KMS-11 (cell line): ENCODE results near the gene UBE2R2.

Experiments used
- H2AFZ ChIP-seq: fragments of 200-600 bp; sonication (generic); 2 replicates; pipeline ENCODE4 v1.6.1; 2016; ENCODE audit warnings: antibody characterized with exemption, mixed run types, low read depth
- H3K27ac ChIP-seq: fragments of 200-600 bp; sonication (generic); 2 replicates; pipeline ENCODE4 v1.6.1; 2016; ENCODE audit warnings: mild to moderate bottlenecking, mixed run types
- H3K27me3 ChIP-seq: fragments of 200-600 bp; sonication (generic); 2 replicates; pipeline ENCODE4 v1.6.1; 2017; ENCODE audit warnings: mild to moderate bottlenecking, low read depth, mixed run types, moderate library complexity; ENCODE audit not compliant: insufficient read depth
- H3K36me3 ChIP-seq: fragments of 200-600 bp; sonication (generic); 2 replicates; pipeline ENCODE4 v1.6.1; 2017; ENCODE audit warnings: mild to moderate bottlenecking, mixed run types; ENCODE audit not compliant: insufficient read depth
- H3K4me1 ChIP-seq: fragments of 200-600 bp; sonication (generic); 2 replicates; pipeline ENCODE4 v1.6.1; 2016; ENCODE audit warnings: mild to moderate bottlenecking, low read depth, mixed run types; ENCODE audit not compliant: poor library complexity, severe bottlenecking
- H3K4me2 ChIP-seq: fragments of 200-600 bp; sonication (generic); 2 replicates; pipeline ENCODE4 v1.7.0; 2016; ENCODE audit warnings: mild to moderate bottlenecking, mixed run types
- H3K4me3 ChIP-seq: fragments of 200-600 bp; sonication (generic); IDR thresholded peaks from 2 replicates; pipeline ENCODE4 v1.6.1; 2017; ENCODE audit warnings: low read depth, low read length, mixed read lengths; ENCODE audit not compliant: insufficient read depth
- H3K79me2 ChIP-seq: fragments of 200-600 bp; sonication (generic); 2 replicates; pipeline ENCODE4 v1.6.1; 2016; ENCODE audit warnings: low read depth, mixed run types; ENCODE audit not compliant: insufficient read depth
- H3K9ac ChIP-seq: fragments of 200-600 bp; sonication (generic); 2 replicates; pipeline ENCODE4 v1.6.1; 2016; ENCODE audit warnings: mild to moderate bottlenecking, mixed run types
- H4K20me1 ChIP-seq: fragments of 200-600 bp; sonication (generic); 2 replicates; pipeline ENCODE4 v1.6.1; 2016; ENCODE audit warnings: mild to moderate bottlenecking, mixed run types; ENCODE audit not compliant: insufficient read depth
- CTCF ChIP-seq: fragments of 200-600 bp; sonication (generic); conservative IDR thresholded peaks from 2 replicates; pipeline ENCODE4 v1.6.1; 2017; ENCODE audit warnings: low read depth, mild to moderate bottlenecking, antibody characterized with exemption, low read length, moderate library complexity, mixed read lengths

The UBE2R2 gene

GRCh38 chr9:33923998-33924701, 107.2 kb downstream of the UBE2R2 start:
- no peaks in the 10 kb centered on the region for H3K79me2 ChIP-seq
- H3K27ac ChIP-seq: no peak overlapping the region
- no peaks in the 10 kb centered on the region for H3K27me3 ChIP-seq
- no peak overlapping the region for H3K4me3 ChIP-seq
- H2AFZ ChIP-seq: no peak overlapping the region
- H3K36me3 ChIP-seq: peaks cover 13% of the 10 kb centered on the region; the same call in 1 of the 2 replicates
- no peaks in the 10 kb centered on the region for H4K20me1 ChIP-seq
- no peak for TF ChIP-seq CTCF
- H3K4me2 ChIP-seq: no peak overlapping the region
- no peak overlapping the region for H3K9ac ChIP-seq
- H3K4me1 ChIP-seq: no peaks in the 10 kb centered on the region

GRCh38 chr9:33924978-33925797, 108.2 kb downstream of the UBE2R2 start:
- peaks cover 13% of the 10 kb centered on the region; the same call in 1 of the 2 replicates for H3K36me3 ChIP-seq
- H3K4me1 ChIP-seq: no peaks in the 10 kb centered on the region
- H3K4me3 ChIP-seq: no peak overlapping the region
- no peaks in the 10 kb centered on the region for H4K20me1 ChIP-seq
- H3K4me2 ChIP-seq: no peak overlapping the region
- no peak overlapping the region for H3K27ac ChIP-seq
- H2AFZ ChIP-seq: no peak overlapping the region
- peak; percentile 37; the same call in 1 of the 2 replicates for TF ChIP-seq CTCF
- no peaks in the 10 kb centered on the region for H3K27me3 ChIP-seq
- no peak overlapping the region for H3K9ac ChIP-seq
- H3K79me2 ChIP-seq: no peaks in the 10 kb centered on the region

- no peaks in the 10 kb centered on the region for H3K4me1 ChIP-seq
- no peak overlapping the region for H3K4me2 ChIP-seq
- H4K20me1 ChIP-seq: no peaks in the 10 kb centered on the region
- no peaks in the 10 kb centered on the region for H3K27me3 ChIP-seq
- no peak overlapping the region for H3K27ac ChIP-seq
- no peak overlapping the region for H3K4me3 ChIP-seq
- H3K79me2 ChIP-seq: no peaks in the 10 kb centered on the region
- no peak overlapping the region for H3K9ac ChIP-seq
- no peak overlapping the region for H2AFZ ChIP-seq
- peaks cover 7% of the 10 kb centered on the region; the same call in 1 of the 2 replicates for H3K36me3 ChIP-seq
- TF ChIP-seq CTCF: no peak
Observed at GRCh38 chr9:33926746-33927485, 110.0 kb downstream of the UBE2R2 start.

- H3K4me2 ChIP-seq: no peak overlapping the region
- no peak overlapping the region for H3K27ac ChIP-seq
- no peak for TF ChIP-seq CTCF
- no peaks in the 10 kb centered on the region; the same call in 1 of the 2 replicates for H3K79me2 ChIP-seq
- no peaks in the 10 kb centered on the region for H4K20me1 ChIP-seq
- no peaks in the 10 kb centered on the region for H3K4me1 ChIP-seq
- no peak overlapping the region for H2AFZ ChIP-seq
- H3K4me3 ChIP-seq: no peak overlapping the region
- no peaks in the 10 kb centered on the region for H3K27me3 ChIP-seq
- H3K9ac ChIP-seq: no peak overlapping the region
- H3K36me3 ChIP-seq: peaks cover 7% of the 10 kb centered on the region; the same call in 1 of the 2 replicates
Observed at GRCh38 chr9:33927694-33928093, 110.7 kb downstream of the UBE2R2 start.
